Right ventricle myocardium inferior (tissue), 1 donor: Measurements from ENCODE around the gene TRABD2B. TPM values are rescaled to one million over a fixed set of nuclear protein-coding genes. Genes with fewer than 3 reads are reported as not detected.

Experiments used
- ATAC-seq: fragments of 200-7000 bp; cut with Tn5 transposase; one replicate; pipeline ENCODE4 v1.9.1; 2020; ENCODE audit warnings: mild to moderate bottlenecking, moderate library complexity
- DNase-seq: peaks from one replicate; pipeline ENCODE4 v3.0.0; 2021; ENCODE audit errors: missing footprints
- intact Hi-C: fragments of 100-400 bp; cut with DNase I; formaldehyde crosslinking; loops from one replicate; pipeline ENCODE4 v1.11.0; 2022
- total RNA-seq: library from RNA; stranded (reverse); fragmentation: NEBNext Ultra II Directional; extraction: Animal tissue kit (Norgen Biotek cat#: 25700); gene quantifications from one replicate; pipeline ENCODE4 v1.2.1, GENCODE V29; 2021
- donor health status: DM: no; HTN: yes; CAD: no; lungs with severe emphysema.

The TRABD2B gene
- total RNA-seq, 1 donor from 2014 or later, result 0.57 TPM

- intact Hi-C loops, result no loop called here
- no peak for DNase-seq
- no peak for ATAC-seq
Observed at GRCh38 chr1:47717341-47717740, 279.8 kb downstream of the TRABD2B start.

GRCh38 chr1:47713975-47714767 lies 283.0 kb downstream of the TRABD2B start:
- intact Hi-C loops, result loop anchor here (2.0 to 5.0 kb wide), 4 partner anchors 187 to 537 kb away; partner anchors contain the start of gene PDZK1IP1
- ATAC-seq, result no peak
- DNase-seq, result no peak

GRCh38 chr1:47713333-47713953 lies 283.7 kb downstream of the TRABD2B start:
- ATAC-seq (no peak), DNase-seq (no peak)
- intact Hi-C loops, result loop anchor here (2.0 to 5.0 kb wide), 4 partner anchors 187 to 536 kb away; partner anchors contain the start of gene PDZK1IP1

GRCh38 chr1:47712596-47713299 lies 284.4 kb downstream of the TRABD2B start:
- DNase-seq, result no peak
- intact Hi-C loops, result loop anchor here (2.0 to 5.0 kb wide), 4 partner anchors 186 to 535 kb away; partner anchors contain the start of gene PDZK1IP1
- no peak for ATAC-seq

- no peak for DNase-seq
- no peak for ATAC-seq
- intact Hi-C loops, result loop anchor here (2.0 to 5.0 kb wide), 5 partner anchors 185 to 535 kb away; partner anchors contain the start of gene PDZK1IP1
Observed at GRCh38 chr1:47711848-47712492, 285.2 kb downstream of the TRABD2B start.

- no peak for ATAC-seq
- intact Hi-C loops, result loop anchor here (2.0 to 5.0 kb wide), 4 partner anchors 279 to 534 kb away; partner anchors contain the start of gene PDZK1IP1
- DNase-seq, result no peak
Observed at GRCh38 chr1:47711184-47711847, 285.9 kb downstream of the TRABD2B start.

Other genes starting within 250 kb of the TRABD2B start
- 0.16 TPM for gene SLC5A9, start 225.3 kb upstream of the TRABD2B start, total RNA-seq